Transverse colon (tissue), 4 donors: Measurements from ENCODE around the gene JARID2. TPM values are rescaled to one million over a fixed set of nuclear protein-coding genes. Genes with fewer than 3 reads are reported as not detected.

ENCODE experiments used
- DNase-seq: peaks from one replicate; pipeline ENCODE4 v3.0.0-alpha.2; 2019
- H3K27ac ChIP-seq, 4 donors: fragments of 200-600 bp; sonication (generic); 2 replicates each; pipeline ENCODE4 v1.5.1; 2016 to 2018; ENCODE audit warnings: inconsistent platforms in 4 of 4
- H3K27me3 ChIP-seq: fragments of 200-600 bp; sonication (generic); 2 replicates; pipeline ENCODE4 v1.5.1; 2017; ENCODE audit warnings: inconsistent platforms
- H3K36me3 ChIP-seq, 4 donors: fragments of 200-600 bp; sonication (generic); 2 replicates each; pipeline ENCODE4 v1.5.1; 2017 to 2019; ENCODE audit warnings: inconsistent platforms in 4 of 4
- H3K4me1 ChIP-seq, 4 donors: fragments of 200-600 bp; sonication (generic); 2 replicates each; pipeline ENCODE4 v1.5.1; 2017 to 2020; ENCODE audit warnings: inconsistent platforms in 4 of 4
- H3K4me3 ChIP-seq, 4 donors: fragments of 200-600 bp; sonication (generic); 1 replicate in 1 of 4; 2 replicates in 3 of 4; pipeline versions ENCODE4 v1.5.1 to v1.6.1; 2017 to 2019; ENCODE audit warnings: inconsistent platforms in 4 of 4
- H3K9me3 ChIP-seq, 2 donors: fragments of 200-600 bp; sonication (generic); 2 replicates each; pipeline ENCODE4 v1.5.1; 2017 to 2019; ENCODE audit warnings: inconsistent platforms in 2 of 2
- CTCF ChIP-seq, 5 experiments: fragments of 200-600 bp in 3 of 5; fragments of 450-650 bp in 2 of 5; sonication (generic) in 3 of 5; IDR thresholded peaks; 1 replicate in 2 of 5; 2 replicates in 3 of 5; pipeline ENCODE4 v1.5.1; 2016 to 2017; ENCODE audit warnings: antibody characterized with exemption in 5 of 5, inconsistent platforms in 3 of 5, mild to moderate bottlenecking in 2 of 5, moderate library complexity in 1 of 5
- EP300 ChIP-seq: sonication (generic); formaldehyde crosslinking; IDR thresholded peaks from one replicate; pipeline ENCODE4 v1.6.1; 2017; ENCODE audit warnings: antibody characterized with exemption, low read depth
- POLR2A ChIP-seq: fragments of 450-650 bp; IDR thresholded peaks from one replicate; pipeline ENCODE4 v1.6.1; 2016; ENCODE audit warnings: antibody characterized with exemption, mild to moderate bottlenecking, moderate library complexity
- POLR2AphosphoS5 ChIP-seq, 3 donors: sonication (generic); formaldehyde crosslinking; IDR thresholded peaks; one replicate each; pipeline ENCODE4 v1.6.1; 2016; ENCODE audit warnings: antibody characterized with exemption in 3 of 3
- WGBS, 2 donors: methylation state at CpG; one replicate each; pipeline ENCODE4 v1.1.5; 2018; ENCODE audit warnings: low coverage in 1 of 2; 5-methylcytosine and 5-hydroxymethylcytosine counted together
- in situ Hi-C, 4 donors: fragments of 200-750 bp; cut with MboI; loops; one replicate each; pipeline versions ENCODE4 v1.15.0 to v1.15.1; 2017; ENCODE audit warnings: low sequenced_read_pairs in 3 of 4, low pct_ligation_motif_present in 1 of 4, low pct_unique_long_range_greater_than_20kb in 1 of 4
- intact Hi-C: fragments of 100-400 bp; cut with DNase I; formaldehyde crosslinking; loops from one replicate; pipeline ENCODE4 v1.15.1; 2023; ENCODE audit warnings: low total_unique reads
- total RNA-seq, 4 donors: library from RNA; depleted of rRNA; stranded (reverse); fragments of >200 nt; gene quantifications; one replicate each; pipeline ENCODE4 v1.1.0, GENCODE V29; 2016

The JARID2 gene
- total RNA-seq, 4 donors from 2014 or later = 9.4 to 18.7 (median 10.9) TPM

GRCh38 chr6:15489261-15489962 is 243.5 kb downstream of the JARID2 start:
- in situ Hi-C loops = loop anchor here in 3 of 4 donors (25.0 kb wide), 1 partner anchor 1277 kb away; no protein-coding TSS in a partner anchor

GRCh38 chr6:15490242-15491100 is 244.6 kb downstream of the JARID2 start:
- intact Hi-C loops = loop anchor here (10.0 kb wide), 2 partner anchors 246 to 1276 kb away; partner anchors contain the start of gene JARID2
- Histone ChIP-seq H3K4me1 (peaks cover 3 to 14% (median 6%) of the 10 kb centered on the region in 4 donors), H3K27ac (peak overlapping the region in 2 of 4 donors; percentile 21 to 31), H3K9me3 (no peaks in the 10 kb centered on the region), H3K4me3 (no peak overlapping the region), H3K27me3 (no peaks in the 10 kb centered on the region), H3K36me3 (peaks cover 0 to 9% (median 0%) of the 10 kb centered on the region in 4 donors)
- in situ Hi-C loops = loop anchor here in 3 of 4 donors (25.0 kb wide), 1 partner anchor 1278 kb away; no protein-coding TSS in a partner anchor
- WGBS, 2 donors = 81 to 83% methylated on average over 11 of the region's 11 CpGs
- TF ChIP-seq POLR2AphosphoS5 (IDR thresholded peaks at IDR 0.05) = no peak
- TF ChIP-seq CTCF (IDR thresholded peaks at IDR 0.05) = no peak
- TF ChIP-seq EP300 = no peak
- no peak for TF ChIP-seq POLR2A
- DNase-seq = no peak

More at GRCh38 chr6:15489261-15489962, 243.5 kb downstream of the JARID2 start:
- H3K4me3 ChIP-seq = no peak overlapping the region
- no peaks in the 10 kb centered on the region for H3K9me3 ChIP-seq
- DNase-seq = no peak
- no peaks in the 10 kb centered on the region for H3K27me3 ChIP-seq
- no peak overlapping the region for H3K27ac ChIP-seq
- H3K36me3 ChIP-seq = peaks cover 0 to 9% (median 0%) of the 10 kb centered on the region in 4 donors
- TF ChIP-seq POLR2AphosphoS5 (IDR thresholded peaks at IDR 0.05) = no peak
- no peak for TF ChIP-seq EP300
- TF ChIP-seq POLR2A = no peak
- TF ChIP-seq CTCF (IDR thresholded peaks at IDR 0.05) = no peak
- intact Hi-C loops = no loop called here
- 71 to 93% methylated on average over 5 to 14 of the region's 14 CpGs for WGBS, 2 donors
- H3K4me1 ChIP-seq = peaks cover 3 to 14% (median 6%) of the 10 kb centered on the region in 4 donors

GRCh38 chr6:15491255-15491985 is 245.6 kb downstream of the JARID2 start:
- intact Hi-C loops = loop anchor here (10.0 kb wide), 2 partner anchors 247 to 1277 kb away; partner anchors contain the start of gene JARID2
- WGBS, 2 donors = 18 to 21% methylated on average over 9 of the region's 9 CpGs
- Histone ChIP-seq H3K27ac (peak overlapping the region in 2 of 4 donors; percentile 21 to 31), H3K36me3 (peaks cover 0 to 14% (median 1%) of the 10 kb centered on the region in 4 donors), H3K27me3 (no peaks in the 10 kb centered on the region), H3K4me1 (peaks cover 3 to 14% (median 6%) of the 10 kb centered on the region in 4 donors), H3K9me3 (no peaks in the 10 kb centered on the region), H3K4me3 (no peak overlapping the region)
- DNase-seq = peak; percentile 75
- TF ChIP-seq POLR2A (no peak), CTCF (IDR thresholded peaks at IDR 0.05) (peak; percentile 77 to 92 (median 91)), POLR2AphosphoS5 (IDR thresholded peaks at IDR 0.05) (no peak)
- in situ Hi-C loops = loop anchor here in 3 of 4 donors (25.0 kb wide), 1 partner anchor 1279 kb away; no protein-coding TSS in a partner anchor
